ENCODE results near the gene PIK3AP1.

- TF ChIP-seq CTCF (IDR thresholded peaks at IDR 0.05), result no peak
- TF ChIP-seq POLR2AphosphoS5 (IDR thresholded peaks at IDR 0.05), result no peak
- no peak for TF ChIP-seq EP300 (IDR thresholded peaks at IDR 0.05)
Measured at GRCh38 chr10:96746503-96746902, 26.2 kb upstream of the PIK3AP1 start.

Measured in gastroesophageal sphincter (tissue), 3 donors.